Kidney capillary endothelial cell (primary cell): Measurements from ENCODE around the gene DOCK4.

ENCODE experiments used
- DNase-seq: peaks from one replicate; pipeline ENCODE4 v3.0.0-alpha.2; 2018; ENCODE audit warnings: low spot score

The DOCK4 gene

DNA sequence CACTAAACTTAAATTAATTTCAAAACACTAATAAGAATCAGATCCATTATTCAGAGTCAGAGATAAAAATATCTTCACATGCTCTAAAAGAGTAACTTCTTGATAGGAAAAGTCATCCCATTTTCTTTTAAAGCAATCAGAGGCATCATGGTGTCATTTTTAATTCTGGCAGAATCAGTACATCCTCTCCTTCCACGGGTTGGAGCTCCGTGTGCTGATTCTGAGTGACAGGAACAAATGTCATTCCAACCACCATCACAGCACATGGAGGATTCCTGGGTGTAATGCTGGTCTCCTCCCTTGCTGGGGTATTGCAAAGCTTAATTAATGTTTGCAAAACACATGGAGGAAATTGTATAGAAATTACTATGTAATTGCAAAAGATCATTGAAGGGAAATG, 529.4 kb downstream of the DOCK4 start:
- no peak for DNase-seq
